Measurements from ENCODE around the gene LRRC38. TPM values are rescaled to one million over a fixed set of nuclear protein-coding genes. Genes with fewer than 3 reads are reported as not detected.
A peak's percentile ranks its signal among the peaks of the same experiment; 100 is the strongest.

Gene LRRC38
- total and polyA plus RNA-seq, 12 donors, result 3.2 to 60.3 (median 9.5) TPM

GRCh38 chr1:13512472-13512871 is 1.3 kb downstream of the LRRC38 start:
- peak in 1 of 2 donors; percentile 7 for TF ChIP-seq POLR2A (IDR thresholded peaks at IDR 0.05)
- no peak for TF ChIP-seq CTCF (IDR thresholded peaks at IDR 0.05)
- Histone ChIP-seq H3K4me1 (replicated peaks in 1 of 2) (peaks cover 0 to 24% of the 10 kb centered on the region in 2 donors), H3K4me3 (peak overlapping the region in 2 of 4 donors; percentile 22 to 65), H3K27ac (peak overlapping the region in 3 of 5 donors; percentile 13 to 75 (median 38)), H3K27me3 (no peaks in the 10 kb centered on the region), H3K9me3 (replicated peaks in 1 of 3) (no peaks in the 10 kb centered on the region), H3K36me3 (replicated peaks in 1 of 2) (no peaks in the 10 kb centered on the region)
- DNase-seq, result no peak
- intact Hi-C loops (cut with DNase I), result no loop called here
- 8 to 11% (median 9%) methylated on average over 9 to 10 of the region's 10 CpGs for WGBS, 4 donors

GRCh38 chr1:13510499-13510898 is 3.3 kb downstream of the LRRC38 start:
- WGBS, 4 donors, result 62 to 80% (median 64%) methylated on average over 6 of the region's 6 CpGs
- H3K4me1 ChIP-seq (replicated peaks in 1 of 2), result peaks cover 0 to 15% of the 10 kb centered on the region in 2 donors
- H3K4me3 ChIP-seq, result no peak overlapping the region
- no peaks in the 10 kb centered on the region for H3K36me3 ChIP-seq (replicated peaks in 1 of 2)
- peak overlapping the region in 1 of 5 donors; percentile 88 for H3K27ac ChIP-seq
- no peak for DNase-seq
- no peaks in the 10 kb centered on the region for H3K9me3 ChIP-seq (replicated peaks in 1 of 3)
- intact Hi-C loops (cut with DNase I), result no loop called here
- TF ChIP-seq CTCF (IDR thresholded peaks at IDR 0.05) (no peak), POLR2A (IDR thresholded peaks at IDR 0.05) (no peak)
- H3K27me3 ChIP-seq, result no peaks in the 10 kb centered on the region

GRCh38 chr1:13507075-13507474 is 6.7 kb downstream of the LRRC38 start:
- intact Hi-C loops (cut with DNase I), result no loop called here
- Histone ChIP-seq H3K4me3 (no peak overlapping the region), H3K27me3 (no peaks in the 10 kb centered on the region), H3K9me3 (replicated peaks in 1 of 3) (no peaks in the 10 kb centered on the region), H3K36me3 (replicated peaks in 1 of 2) (no peaks in the 10 kb centered on the region), H3K27ac (peak overlapping the region in 1 of 5 donors; percentile 14), H3K4me1 (replicated peaks in 1 of 2) (peaks cover 0 to 23% of the 10 kb centered on the region in 2 donors)
- no peak for DNase-seq
- TF ChIP-seq POLR2A (IDR thresholded peaks at IDR 0.05) (no peak), CTCF (IDR thresholded peaks at IDR 0.05) (no peak)
- WGBS, 4 donors, result 63 to 74% (median 67%) methylated on average over 4 of the region's 4 CpGs

GRCh38 chr1:13505020-13505419 is 8.8 kb downstream of the LRRC38 start:
- TF ChIP-seq CTCF (IDR thresholded peaks at IDR 0.05) (no peak), POLR2A (IDR thresholded peaks at IDR 0.05) (no peak)
- Histone ChIP-seq H3K4me3 (peak overlapping the region in 1 of 4 donors; percentile 0), H3K27me3 (no peaks in the 10 kb centered on the region), H3K27ac (peak overlapping the region in 2 of 5 donors; percentile 64 to 78), H3K4me1 (replicated peaks in 1 of 2) (peaks cover 0 to 20% of the 10 kb centered on the region in 2 donors), H3K9me3 (replicated peaks in 1 of 3) (no peaks in the 10 kb centered on the region), H3K36me3 (replicated peaks in 1 of 2) (no peaks in the 10 kb centered on the region)
- WGBS, 4 donors, result 3 to 36% (median 34%) methylated on average over 5 to 8 of the region's 8 CpGs
- intact Hi-C loops (cut with DNase I), result no loop called here
- no peak for DNase-seq

Data from adrenal gland (tissue), 12 donors.